ENCODE data around the gene TMUB1.

TMUB1 gene

DNA sequence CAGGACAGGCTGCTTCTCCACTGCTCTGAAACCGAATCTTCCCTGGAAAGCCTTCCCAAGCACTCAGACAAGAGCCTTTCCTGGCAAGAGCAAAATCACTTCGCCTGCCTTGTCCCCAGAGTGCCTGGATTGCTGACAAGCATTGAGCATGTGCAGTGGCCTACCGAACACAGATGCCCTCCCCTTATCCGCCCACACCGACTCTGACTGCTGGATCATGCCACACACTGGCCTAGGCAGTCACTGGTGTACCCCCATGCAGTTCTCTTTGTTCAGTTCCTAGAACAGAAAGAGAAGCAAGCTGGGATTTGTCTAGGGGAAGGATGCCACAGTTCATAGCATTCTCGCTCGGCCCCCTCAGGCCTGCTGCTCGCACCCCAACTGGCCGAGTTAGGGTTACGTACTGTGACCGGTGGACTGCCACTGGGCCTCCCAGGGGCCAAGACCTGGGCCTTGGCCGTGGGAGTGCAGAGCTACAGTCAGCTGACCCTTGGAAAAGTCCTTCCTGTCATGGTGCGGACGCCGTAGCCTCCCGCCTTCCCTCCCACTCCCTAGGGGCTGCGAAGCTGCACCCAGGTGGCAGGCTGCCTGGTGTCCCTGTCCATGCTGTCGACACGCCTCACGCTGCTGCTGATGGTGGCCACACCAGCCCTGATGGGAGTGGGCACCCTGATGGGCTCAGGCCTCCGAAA is 48.1 kb downstream of the TMUB1 start:
- Histone ChIP-seq H3K9ac (ENCODE audit: low read length) (no peak overlapping the region), H3K36me3 (ENCODE audit: low read length) (no peaks in the 10 kb centered on the region), H3K9me3 (ENCODE audit: insufficient read depth, low read length) (no peaks in the 10 kb centered on the region), H3K4me3 (ENCODE audit: insufficient read depth, low read length, poor library complexity, severe bottlenecking) (no peak overlapping the region), H3K79me2 (ENCODE audit: insufficient read depth, low read length) (no peaks in the 10 kb centered on the region), H3K27ac (ENCODE audit: low read depth, low read length) (no peak overlapping the region), H3F3A (ENCODE audit: insufficient read depth) (no peaks in the 10 kb centered on the region), H3K9me2 (replicated peaks; ENCODE audit: insufficient read depth, low read length) (no peaks in the 10 kb centered on the region), H2AFZ (ENCODE audit: low read depth, low read length, severe bottlenecking) (no peak overlapping the region), H4K20me1 (ENCODE audit: low read depth, low read length) (no peaks in the 10 kb centered on the region), H3K27me3 (ENCODE audit: low read length) (no peaks in the 10 kb centered on the region), H3K4me2 (ENCODE audit: low read depth, low read length, poor library complexity, severe bottlenecking) (no peak overlapping the region)
- TF ChIP-seq EZH2phosphoT487 (conservative IDR thresholded peaks at IDR 0.05; ENCODE audit: low read length): no peak
- TF ChIP-seq CTCF (IDR thresholded peaks at IDR 0.05; ENCODE audit: insufficient read depth, low read length, poor library complexity, severe bottlenecking): no peak

DNA sequence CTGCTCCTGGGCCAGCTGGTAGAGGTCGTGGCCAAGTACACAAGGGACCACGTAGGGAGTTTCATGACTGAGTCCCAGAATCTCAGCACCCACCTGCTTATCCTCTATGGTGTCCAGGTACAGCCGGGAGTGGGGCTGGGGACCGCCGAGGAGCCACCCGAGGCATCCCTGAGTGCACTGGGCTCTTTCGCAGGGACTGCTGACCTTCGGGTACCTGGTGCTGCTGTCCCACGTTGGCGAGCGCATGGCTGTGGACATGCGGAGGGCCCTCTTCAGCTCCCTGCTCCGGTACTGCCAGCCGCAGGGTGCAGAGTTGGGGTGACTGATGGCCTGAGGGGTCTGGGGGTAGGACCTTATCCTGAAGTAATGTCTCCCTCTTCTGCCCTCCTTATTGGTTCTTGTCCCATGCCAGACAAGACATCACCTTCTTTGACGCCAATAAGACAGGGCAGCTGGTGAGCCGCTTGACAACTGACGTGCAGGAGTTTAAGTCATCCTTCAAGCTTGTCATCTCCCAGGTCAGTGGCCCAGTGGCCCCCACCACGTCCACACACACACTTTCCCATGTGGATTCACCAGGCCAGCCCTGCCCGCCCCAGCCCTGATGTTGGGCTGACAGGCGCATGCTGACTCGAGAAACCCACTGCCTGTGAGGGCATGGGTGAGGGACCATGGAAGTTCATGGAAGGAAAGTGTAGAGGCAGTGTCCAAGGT is 48.8 kb downstream of the TMUB1 start:
- Histone ChIP-seq H3K79me2 (ENCODE audit: insufficient read depth, low read length) (peaks cover 5% of the 10 kb centered on the region; the same call in 1 of the 2 replicates), H3K36me3 (ENCODE audit: low read length) (no peaks in the 10 kb centered on the region), H3K9me3 (ENCODE audit: insufficient read depth, low read length) (no peaks in the 10 kb centered on the region), H3F3A (ENCODE audit: insufficient read depth) (no peaks in the 10 kb centered on the region), H3K27me3 (ENCODE audit: low read length) (no peaks in the 10 kb centered on the region), H4K20me1 (ENCODE audit: low read depth, low read length) (no peaks in the 10 kb centered on the region), H3K4me2 (ENCODE audit: low read depth, low read length, poor library complexity, severe bottlenecking) (no peak overlapping the region), H3K27ac (ENCODE audit: low read depth, low read length) (no peak overlapping the region), H3K9ac (ENCODE audit: low read length) (no peak overlapping the region), H3K4me3 (ENCODE audit: insufficient read depth, low read length, poor library complexity, severe bottlenecking) (no peak overlapping the region), H3K9me2 (replicated peaks; ENCODE audit: insufficient read depth, low read length) (no peaks in the 10 kb centered on the region), H2AFZ (ENCODE audit: low read depth, low read length, severe bottlenecking) (no peak overlapping the region)
- TF ChIP-seq EZH2phosphoT487 (conservative IDR thresholded peaks at IDR 0.05; ENCODE audit: low read length) (no peak), CTCF (IDR thresholded peaks at IDR 0.05; ENCODE audit: insufficient read depth, low read length, poor library complexity, severe bottlenecking) (no peak)

DNA sequence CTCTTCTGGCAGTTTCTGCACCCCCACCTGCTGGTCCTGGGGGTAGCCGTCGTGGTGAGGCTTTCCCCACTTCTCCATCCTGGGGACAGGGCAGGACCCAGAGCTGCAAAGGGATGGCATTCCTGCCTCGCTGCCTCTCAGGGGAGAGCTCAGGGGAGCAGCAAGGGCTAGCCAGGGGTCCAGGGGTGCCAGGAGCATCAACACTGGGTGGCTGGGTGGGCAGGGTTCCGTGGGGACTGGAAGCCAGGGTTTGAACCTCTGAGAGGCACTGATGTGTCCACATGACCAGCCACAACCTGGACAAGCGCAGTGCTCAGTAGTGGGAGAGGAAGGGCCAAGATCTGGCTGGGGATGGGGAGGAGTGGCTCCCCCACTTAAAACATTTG is 49.4 kb downstream of the TMUB1 start:
- Histone ChIP-seq H3K27ac (ENCODE audit: low read depth, low read length) (no peak overlapping the region), H3K79me2 (ENCODE audit: insufficient read depth, low read length) (peaks cover 9% of the 10 kb centered on the region; the same call in 1 of the 2 replicates), H3K9ac (ENCODE audit: low read length) (no peak overlapping the region), H3F3A (ENCODE audit: insufficient read depth) (no peaks in the 10 kb centered on the region), H2AFZ (ENCODE audit: low read depth, low read length, severe bottlenecking) (no peak overlapping the region), H3K4me3 (ENCODE audit: insufficient read depth, low read length, poor library complexity, severe bottlenecking) (no peak overlapping the region), H3K27me3 (ENCODE audit: low read length) (no peaks in the 10 kb centered on the region), H3K9me3 (ENCODE audit: insufficient read depth, low read length) (no peaks in the 10 kb centered on the region), H3K9me2 (replicated peaks; ENCODE audit: insufficient read depth, low read length) (no peaks in the 10 kb centered on the region), H3K36me3 (ENCODE audit: low read length) (no peaks in the 10 kb centered on the region), H4K20me1 (ENCODE audit: low read depth, low read length) (no peaks in the 10 kb centered on the region), H3K4me2 (ENCODE audit: low read depth, low read length, poor library complexity, severe bottlenecking) (no peak overlapping the region)
- TF ChIP-seq EZH2phosphoT487 (conservative IDR thresholded peaks at IDR 0.05; ENCODE audit: low read length) (no peak), CTCF (IDR thresholded peaks at IDR 0.05; ENCODE audit: insufficient read depth, low read length, poor library complexity, severe bottlenecking) (no peak)

Measured in SU-DHL-6 (cell line).